ENCODE data around the gene TLR5. TPM values are rescaled to one million over a fixed set of nuclear protein-coding genes. Genes with fewer than 3 reads are reported as not detected.

The TLR5 gene
- total and polyA plus RNA-seq, 2 donors (not counting 1 experiment from before 2014, with no cell fraction given), result 0.17 to 0.19 TPM

GRCh38 chr1:223155153-223155552 lies 12.1 kb upstream of the TLR5 start:
- TF ChIP-seq CTCF (conservative IDR thresholded peaks at IDR 0.05 in 1 of 2, IDR thresholded peaks at IDR 0.05 in 1 of 2; ENCODE audit: low read depth in 1 of 2, low read length in 2 of 2), result no peak
- TF ChIP-seq EZH2 (IDR thresholded peaks at IDR 0.05; ENCODE audit: low read length, missing control alignments), result no peak
- Histone ChIP-seq H3K9me3 (ENCODE audit: control insufficient read depth, insufficient read depth, low read depth, low read length) (no peaks in the 10 kb centered on the region), H3K4me3 (replicated peaks in 1 of 4; ENCODE audit: control extremely low read depth in 1 of 4, insufficient read depth in 1 of 4, low read depth in 3 of 4, low read length in 4 of 4) (no peak overlapping the region), H3K27ac (ENCODE audit: insufficient read depth, low read length) (no peak overlapping the region), H3K9ac (ENCODE audit: insufficient read depth, low read length) (no peak overlapping the region), H4K20me1 (ENCODE audit: control insufficient read depth, extremely low read depth, insufficient read depth, low read length) (no peaks in the 10 kb centered on the region), H3K27me3 (ENCODE audit: control insufficient read depth, insufficient read depth, low read length) (peaks cover 2% of the 10 kb centered on the region), H3K4me2 (ENCODE audit: extremely low read depth, insufficient read depth, low read length) (no peak overlapping the region), H3K4me1 (ENCODE audit: control insufficient read depth, extremely low read depth, insufficient read depth, low read length) (no peaks in the 10 kb centered on the region), H2AFZ (ENCODE audit: low read length) (no peak overlapping the region), H3K36me3 (ENCODE audit: control insufficient read depth, insufficient read depth, low read length) (no peaks in the 10 kb centered on the region), H3K79me2 (ENCODE audit: control insufficient read depth, insufficient read depth, low read length) (no peaks in the 10 kb centered on the region)
- DNase-seq (ENCODE audit: low read depth in 2 of 2), result no peak

GRCh38 chr1:223153177-223154119 lies 10.4 kb upstream of the TLR5 start:
- H4K20me1 ChIP-seq (ENCODE audit: control insufficient read depth, extremely low read depth, insufficient read depth, low read length), result no peaks in the 10 kb centered on the region
- no peak overlapping the region for H3K4me2 ChIP-seq (ENCODE audit: extremely low read depth, insufficient read depth, low read length)
- H3K9me3 ChIP-seq (ENCODE audit: control insufficient read depth, insufficient read depth, low read depth, low read length), result no peaks in the 10 kb centered on the region
- no peaks in the 10 kb centered on the region for H3K4me1 ChIP-seq (ENCODE audit: control insufficient read depth, extremely low read depth, insufficient read depth, low read length)
- H3K36me3 ChIP-seq (ENCODE audit: control insufficient read depth, insufficient read depth, low read length), result no peaks in the 10 kb centered on the region
- H3K4me3 ChIP-seq (replicated peaks in 1 of 4; ENCODE audit: control extremely low read depth in 1 of 4, insufficient read depth in 1 of 4, low read depth in 3 of 4, low read length in 4 of 4), result no peak overlapping the region
- no peaks in the 10 kb centered on the region for H3K27me3 ChIP-seq (ENCODE audit: control insufficient read depth, insufficient read depth, low read length)
- no peak overlapping the region for H3K9ac ChIP-seq (ENCODE audit: insufficient read depth, low read length)
- no peaks in the 10 kb centered on the region for H3K79me2 ChIP-seq (ENCODE audit: control insufficient read depth, insufficient read depth, low read length)
- TF ChIP-seq CTCF (conservative IDR thresholded peaks at IDR 0.05 in 1 of 2, IDR thresholded peaks at IDR 0.05 in 1 of 2; ENCODE audit: low read depth in 1 of 2, low read length in 2 of 2) (no peak), EZH2 (IDR thresholded peaks at IDR 0.05; ENCODE audit: low read length, missing control alignments) (no peak)
- H3K27ac ChIP-seq (ENCODE audit: insufficient read depth, low read length), result no peak overlapping the region
- no peak overlapping the region for H2AFZ ChIP-seq (ENCODE audit: low read length)
- peak in 1 of 2 donors; percentile 67 for DNase-seq (ENCODE audit: low read depth in 2 of 2)

GRCh38 chr1:223152399-223152798 lies 9.4 kb upstream of the TLR5 start:
- TF ChIP-seq EZH2 (IDR thresholded peaks at IDR 0.05; ENCODE audit: low read length, missing control alignments) (no peak), CTCF (conservative IDR thresholded peaks at IDR 0.05 in 1 of 2, IDR thresholded peaks at IDR 0.05 in 1 of 2; ENCODE audit: low read depth in 1 of 2, low read length in 2 of 2) (no peak)
- H3K36me3 ChIP-seq (ENCODE audit: control insufficient read depth, insufficient read depth, low read length), result no peaks in the 10 kb centered on the region

More at GRCh38 chr1:223152399-223152798, 9.4 kb upstream of the TLR5 start:
- no peak overlapping the region for H3K4me2 ChIP-seq (ENCODE audit: extremely low read depth, insufficient read depth, low read length)
- no peak overlapping the region for H3K9ac ChIP-seq (ENCODE audit: insufficient read depth, low read length)
- DNase-seq (ENCODE audit: low read depth in 2 of 2), result no peak
- no peak overlapping the region for H2AFZ ChIP-seq (ENCODE audit: low read length)
- H3K4me3 ChIP-seq (replicated peaks in 1 of 4; ENCODE audit: control extremely low read depth in 1 of 4, insufficient read depth in 1 of 4, low read depth in 3 of 4, low read length in 4 of 4), result no peak overlapping the region
- no peaks in the 10 kb centered on the region for H3K9me3 ChIP-seq (ENCODE audit: control insufficient read depth, insufficient read depth, low read depth, low read length)
- H3K27ac ChIP-seq (ENCODE audit: insufficient read depth, low read length), result no peak overlapping the region
- H4K20me1 ChIP-seq (ENCODE audit: control insufficient read depth, extremely low read depth, insufficient read depth, low read length), result no peaks in the 10 kb centered on the region
- H3K4me1 ChIP-seq (ENCODE audit: control insufficient read depth, extremely low read depth, insufficient read depth, low read length), result no peaks in the 10 kb centered on the region
- no peaks in the 10 kb centered on the region for H3K79me2 ChIP-seq (ENCODE audit: control insufficient read depth, insufficient read depth, low read length)
- no peaks in the 10 kb centered on the region for H3K27me3 ChIP-seq (ENCODE audit: control insufficient read depth, insufficient read depth, low read length)
